H9 (cell line): ENCODE results near the gene CYP17A1. TPM values are rescaled to one million over a fixed set of nuclear protein-coding genes. Genes with fewer than 3 reads are reported as not detected.
"Not testable (repeated sequence)": the region's sequence is repeated elsewhere in the genome, so short reads cannot be mapped to it uniquely, and the experiment has no call there.

Experiments
- DNase-seq: peaks from one replicate; pipeline ENCODE4 v3.0.0-alpha.2; 2017
- H2AFZ ChIP-seq: one replicate; pipeline ENCODE4 v1.6.1; 2013; ENCODE audit warnings: mild to moderate bottlenecking, low read length, control low read depth, moderate library complexity
- H2AK5ac ChIP-seq: 2 replicates; pipeline ENCODE4 v1.6.1; 2013; ENCODE audit warnings: low read length, control low read depth, mixed read lengths; ENCODE audit not compliant: insufficient read length
- H2BK120ac ChIP-seq: one replicate; pipeline ENCODE4 v1.6.1; 2013; ENCODE audit warnings: low read depth, mild to moderate bottlenecking, low read length, control low read depth, inconsistent platforms; ENCODE audit not compliant: poor library complexity, severe bottlenecking
- H2BK12ac ChIP-seq: 2 replicates; pipeline ENCODE4 v1.6.1; 2013; ENCODE audit warnings: low read length, control low read depth, mixed read lengths, low read depth; ENCODE audit not compliant: insufficient read length
- H2BK15ac ChIP-seq: 2 replicates; pipeline ENCODE4 v1.6.1; 2013; ENCODE audit warnings: low read depth, low read length, control low read depth
- H2BK20ac ChIP-seq: one replicate; pipeline ENCODE4 v1.6.1; 2013; ENCODE audit warnings: low read depth, mild to moderate bottlenecking, low read length, control low read depth, inconsistent platforms; ENCODE audit not compliant: poor library complexity, severe bottlenecking
- H2BK5ac ChIP-seq: 2 replicates; pipeline ENCODE4 v1.6.1; 2013; ENCODE audit warnings: low read length, control low read depth, mixed read lengths; ENCODE audit not compliant: insufficient read length
- H3K14ac ChIP-seq: 2 replicates; pipeline ENCODE4 v1.6.1; 2013; ENCODE audit warnings: low read length, control low read depth; ENCODE audit not compliant: insufficient read depth
- H3K18ac ChIP-seq: 2 replicates; pipeline ENCODE4 v1.6.1; 2013; ENCODE audit warnings: low read depth, mild to moderate bottlenecking, mixed read lengths, low read length, control low read depth; ENCODE audit not compliant: insufficient read length
- H3K23ac ChIP-seq: 2 replicates; pipeline ENCODE4 v1.6.1; 2013; ENCODE audit warnings: low read length, control low read depth, mixed read lengths, low read depth; ENCODE audit not compliant: insufficient read length
- H3K23me2 ChIP-seq: 2 replicates; pipeline ENCODE4 v1.6.1; 2013; ENCODE audit warnings: low read depth, mild to moderate bottlenecking, mixed read lengths, low read length, control low read depth; ENCODE audit not compliant: insufficient read length, poor library complexity, severe bottlenecking
- H3K27ac ChIP-seq: 2 replicates; pipeline ENCODE4 v1.5.1; 2013; ENCODE audit warnings: low read length, control low read depth, mixed read lengths, low read depth; ENCODE audit not compliant: insufficient read length
- H3K27me3 ChIP-seq: 2 replicates; pipeline ENCODE4 v1.6.1; 2013; ENCODE audit warnings: low read length, control low read depth, inconsistent platforms; ENCODE audit not compliant: insufficient read depth
- H3K4ac ChIP-seq: 2 replicates; pipeline ENCODE4 v1.6.1; 2013; ENCODE audit warnings: low read depth, mild to moderate bottlenecking, control low read depth, inconsistent platforms, low read length, moderate library complexity
- H3K4me1 ChIP-seq: 2 replicates; pipeline ENCODE4 v1.6.1; 2013; ENCODE audit warnings: low read length, control low read depth, inconsistent platforms; ENCODE audit not compliant: insufficient read depth
- H3K4me2 ChIP-seq: 2 replicates; pipeline ENCODE4 v1.6.1; 2013; ENCODE audit warnings: low read length, control low read depth, mixed read lengths; ENCODE audit not compliant: insufficient read length, insufficient read depth
- H3K56ac ChIP-seq: 2 replicates; pipeline ENCODE4 v1.6.1; 2013; ENCODE audit warnings: low read depth, mild to moderate bottlenecking, mixed read lengths, low read length, control low read depth; ENCODE audit not compliant: insufficient read length
- H3K79me1 ChIP-seq: 2 replicates; pipeline ENCODE4 v1.6.1; 2013; ENCODE audit warnings: low read depth, mild to moderate bottlenecking, moderate library complexity, low read length, control low read depth, inconsistent platforms; ENCODE audit not compliant: insufficient read depth, poor library complexity, severe bottlenecking
- H3K79me2 ChIP-seq: 2 replicates; pipeline ENCODE4 v1.6.1; 2013; ENCODE audit warnings: low read length, control low read depth, inconsistent platforms; ENCODE audit not compliant: insufficient read depth
- H3K9ac ChIP-seq: 2 replicates; pipeline ENCODE4 v1.6.1; 2013; ENCODE audit warnings: low read length, control low read depth, mixed read lengths; ENCODE audit not compliant: insufficient read length; ENCODE audit errors: extremely low read depth
- H3K9me3 ChIP-seq: one replicate; pipeline ENCODE4 v1.6.1; 2013; ENCODE audit warnings: low read depth, low read length, inconsistent platforms; ENCODE audit not compliant: control insufficient read depth
- H3T11ph ChIP-seq: one replicate; pipeline ENCODE4 v1.6.1; 2013; ENCODE audit warnings: mild to moderate bottlenecking, low read length, control low read depth, inconsistent platforms
- H4K20me1 ChIP-seq: one replicate; pipeline ENCODE4 v1.6.1; 2013; ENCODE audit not compliant: control insufficient read depth, insufficient read length, insufficient read depth
- H4K5ac ChIP-seq: 2 replicates; pipeline ENCODE4 v1.6.1; 2013; ENCODE audit warnings: low read depth, mild to moderate bottlenecking, mixed read lengths, low read length, control low read depth; ENCODE audit not compliant: insufficient read length
- H4K8ac ChIP-seq: replicated peaks from 2 replicates; pipeline ENCODE4 v1.6.1; 2013; ENCODE audit warnings: low read length, control low read depth, mixed read lengths, low read depth; ENCODE audit not compliant: insufficient read length
- H4K91ac ChIP-seq: 2 replicates; pipeline ENCODE4 v1.6.1; 2013; ENCODE audit warnings: low read depth, mild to moderate bottlenecking, moderate library complexity, mixed read lengths, low read length, control low read depth; ENCODE audit not compliant: insufficient read length
- H3K27ac Mint-ChIP-seq, 3 experiments: 2 replicates in 2 of 3; 3 replicates in 1 of 3; pipeline ENCODE4 v1.8.0; 2020 to 2021; ENCODE audit warnings: mixed read lengths in 3 of 3, mild to moderate bottlenecking in 1 of 3, moderate library complexity in 1 of 3
- H3K27me3 Mint-ChIP-seq: 2 replicates; pipeline ENCODE4 v1.8.0; 2021; ENCODE audit warnings: low read depth, mild to moderate bottlenecking, moderate library complexity, mixed read lengths
- H3K36me3 Mint-ChIP-seq, 3 experiments: 2 replicates in 2 of 3; 3 replicates in 1 of 3; pipeline ENCODE4 v1.8.0; 2020 to 2021; ENCODE audit warnings: low read depth in 3 of 3, mixed read lengths in 3 of 3; ENCODE audit not compliant: insufficient read depth in 1 of 3
- H3K4me1 Mint-ChIP-seq, 2 experiments: 2 replicates each; pipeline ENCODE4 v1.8.0; 2020; ENCODE audit warnings: mixed read lengths in 2 of 2
- H3K4me3 Mint-ChIP-seq, 2 experiments: 2 replicates in 1 of 2; 3 replicates in 1 of 2; pipeline ENCODE4 v1.8.0; 2020 to 2021; ENCODE audit warnings: mild to moderate bottlenecking in 2 of 2, mixed read lengths in 2 of 2, moderate library complexity in 1 of 2
- H3K9me3 Mint-ChIP-seq, 2 experiments: 2 replicates in 1 of 2; 3 replicates in 1 of 2; pipeline ENCODE4 v1.8.0; 2020; ENCODE audit warnings: mild to moderate bottlenecking in 2 of 2, mixed read lengths in 2 of 2, moderate library complexity in 1 of 2
- WGBS: extraction: QIAGEN DNeasy Blood & Tissue Kit; methylation state at CpG from one replicate; pipeline ENCODE4 v1.1.7; 2013; ENCODE audit warnings: missing lambda C conversion rate, low lambda C conversion rate, mixed read lengths; ENCODE audit not compliant: insufficient read length; ENCODE audit errors: extremely low coverage; 5-methylcytosine and 5-hydroxymethylcytosine counted together
- total RNA-seq: library from RNA; stranded (reverse); gene quantifications from 2 replicates; pipeline ENCODE4 v1.2.1, GENCODE V29; 2021
- TF ChIP-seq, protein P1 (sequence below): fragments of 200-600 bp; sonication (generic); conservative IDR thresholded peaks from 3 replicates; pipeline ENCODE4 v1.8.0; 2021; ENCODE audit warnings: antibody characterized with exemption, mild to moderate bottlenecking

The CYP17A1 gene
- total RNA-seq, 1 experiment from 2014 or later = not detected

DNA sequence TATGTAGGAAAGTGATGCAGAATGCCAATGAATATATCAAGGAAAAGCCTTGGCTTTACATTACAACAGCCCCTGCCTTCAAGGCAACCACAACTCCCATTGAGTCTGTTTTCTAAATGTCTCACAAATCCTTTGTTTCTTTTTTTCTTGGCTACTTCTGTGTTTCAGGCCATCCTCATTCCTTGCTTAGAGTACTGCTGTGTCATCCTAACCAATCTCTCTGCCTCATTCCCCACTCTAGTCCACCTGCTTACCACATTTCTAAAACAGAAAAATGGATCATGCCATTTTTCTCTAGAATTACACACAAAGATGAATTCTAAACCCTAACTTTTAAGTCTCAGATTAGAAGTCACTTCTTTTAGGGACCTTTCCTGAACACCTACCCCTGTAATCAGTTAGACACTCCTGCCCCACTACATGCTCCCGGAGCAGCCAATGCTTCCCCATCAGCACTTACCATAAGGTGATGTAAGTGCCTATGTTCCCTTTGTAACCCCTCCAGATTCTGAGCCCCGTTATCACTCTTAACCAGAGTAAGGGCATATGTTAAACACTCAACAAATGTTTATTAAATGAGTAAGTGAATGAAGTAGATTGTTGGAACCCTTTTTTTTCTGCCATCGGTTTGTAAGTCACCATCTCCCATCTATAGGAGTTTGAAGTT, 19.7 kb upstream of the CYP17A1 start:
- WGBS = no CpG with 5 or more reads among the region's 3 CpGs

DNA sequence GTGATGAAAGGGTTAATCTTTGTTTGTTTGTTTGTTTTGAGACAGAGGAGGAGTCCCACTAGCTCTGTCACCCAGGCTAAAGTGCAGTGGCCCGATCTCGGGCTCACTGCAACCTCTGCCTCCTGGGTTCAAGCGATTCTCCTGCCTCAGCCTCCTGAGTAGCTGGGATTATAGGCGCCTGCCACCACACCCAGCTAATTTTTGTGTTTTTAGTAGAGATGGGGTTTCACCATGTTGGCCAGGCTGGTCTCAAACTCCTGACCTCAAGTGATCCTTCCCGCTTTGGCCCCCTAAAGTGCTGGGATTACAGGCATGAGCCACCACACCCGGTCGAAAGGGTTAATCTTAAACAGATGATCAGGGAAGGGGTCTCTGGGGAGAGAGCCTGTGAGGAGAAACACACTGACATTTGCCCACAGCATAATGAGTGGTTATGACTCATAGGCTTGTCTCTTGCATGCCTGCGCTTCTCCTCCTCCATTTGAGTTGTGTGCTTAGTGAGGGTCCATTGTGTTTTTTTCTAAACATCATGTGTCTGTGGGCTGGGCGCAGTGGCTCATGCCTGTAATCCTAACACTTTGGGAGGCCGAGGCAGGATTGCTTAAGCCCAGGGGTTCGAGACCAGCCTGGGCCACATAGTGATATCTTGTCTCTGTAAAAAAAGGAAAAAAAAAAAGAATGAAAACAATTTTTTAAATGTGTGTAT, 18.7 kb upstream of the CYP17A1 start:
- H3K36me3 Mint-ChIP-seq, H3K4me3 Mint-ChIP-seq, H4K20me1 ChIP-seq, H3K56ac ChIP-seq, H4K5ac ChIP-seq, H2BK12ac ChIP-seq, H3K14ac ChIP-seq, H3K9ac ChIP-seq, H3K27ac ChIP-seq, H2BK20ac ChIP-seq, H4K91ac ChIP-seq, H3K4me2 ChIP-seq, H2AK5ac ChIP-seq, H2BK120ac ChIP-seq, H3K79me2 ChIP-seq, H3K4me1 ChIP-seq, H3K79me1 ChIP-seq, H3T11ph ChIP-seq, H3K23ac ChIP-seq, H3K18ac ChIP-seq, H2BK15ac ChIP-seq, H4K8ac ChIP-seq, H2AFZ ChIP-seq, H3K23me2 ChIP-seq, H3K27me3 Mint-ChIP-seq, H3K9me3 Mint-ChIP-seq, H3K4ac ChIP-seq, H3K9me3 ChIP-seq, H3K27me3 ChIP-seq, H2BK5ac ChIP-seq: not testable (repeated sequence)
- WGBS = no CpG with 5 or more reads among the region's 11 CpGs
- peak; percentile 53 for DNase-seq
- Mint-ChIP-seq H3K4me1 (peaks cover 19 to 22% of the 10 kb centered on the region in 2 experiments), H3K27ac (peak overlapping the region in 1 of 3 experiments; percentile 65; a peak in 1 of 7 replicates)

More for the DNA sequence above, 19.7 kb upstream of the CYP17A1 start:
- no peak overlapping the region for H2BK15ac ChIP-seq
- Mint-ChIP-seq H3K4me1 (peaks cover 19 to 22% of the 10 kb centered on the region in 2 experiments), H3K36me3 (peaks cover 0 to 6% (median 0%) of the 10 kb centered on the region in 3 experiments; a peak in 1 of 7 replicates), H3K27me3 (no peaks in the 10 kb centered on the region), H3K27ac (peak overlapping the region in 2 of 3 experiments; percentile 58 to 90; a peak in 4 of 7 replicates), H3K9me3 (no peaks in the 10 kb centered on the region; a peak in 1 of 5 replicates), H3K4me3 (no peak overlapping the region)
- H3T11ph ChIP-seq = no peak overlapping the region
- H3K4me1 ChIP-seq = no peaks in the 10 kb centered on the region
- H4K91ac ChIP-seq = no peak overlapping the region
- H2AFZ ChIP-seq = no peak overlapping the region
- no peaks in the 10 kb centered on the region for H3K79me1 ChIP-seq
- H3K14ac ChIP-seq = no peak overlapping the region
- H3K23ac ChIP-seq = no peak overlapping the region
- no peak for DNase-seq
- H3K56ac ChIP-seq = no peak overlapping the region
- no peak overlapping the region for H4K5ac ChIP-seq
- H2BK20ac ChIP-seq = no peak overlapping the region
- H2AK5ac ChIP-seq = no peak overlapping the region
- H3K79me2 ChIP-seq = no peaks in the 10 kb centered on the region
- no peak overlapping the region for H3K9ac ChIP-seq
- no peak overlapping the region for H4K8ac ChIP-seq
- H2BK12ac ChIP-seq = no peak overlapping the region
- H3K4me2 ChIP-seq = no peak overlapping the region
- H2BK120ac ChIP-seq = no peak overlapping the region
- H3K27me3 ChIP-seq = no peaks in the 10 kb centered on the region
- H3K27ac ChIP-seq = no peak overlapping the region
- no peaks in the 10 kb centered on the region for H3K9me3 ChIP-seq
- H3K18ac ChIP-seq = no peak overlapping the region
- H3K23me2 ChIP-seq = no peaks in the 10 kb centered on the region
- H2BK5ac ChIP-seq = no peak overlapping the region
- TF ChIP-seq, protein P1, sequence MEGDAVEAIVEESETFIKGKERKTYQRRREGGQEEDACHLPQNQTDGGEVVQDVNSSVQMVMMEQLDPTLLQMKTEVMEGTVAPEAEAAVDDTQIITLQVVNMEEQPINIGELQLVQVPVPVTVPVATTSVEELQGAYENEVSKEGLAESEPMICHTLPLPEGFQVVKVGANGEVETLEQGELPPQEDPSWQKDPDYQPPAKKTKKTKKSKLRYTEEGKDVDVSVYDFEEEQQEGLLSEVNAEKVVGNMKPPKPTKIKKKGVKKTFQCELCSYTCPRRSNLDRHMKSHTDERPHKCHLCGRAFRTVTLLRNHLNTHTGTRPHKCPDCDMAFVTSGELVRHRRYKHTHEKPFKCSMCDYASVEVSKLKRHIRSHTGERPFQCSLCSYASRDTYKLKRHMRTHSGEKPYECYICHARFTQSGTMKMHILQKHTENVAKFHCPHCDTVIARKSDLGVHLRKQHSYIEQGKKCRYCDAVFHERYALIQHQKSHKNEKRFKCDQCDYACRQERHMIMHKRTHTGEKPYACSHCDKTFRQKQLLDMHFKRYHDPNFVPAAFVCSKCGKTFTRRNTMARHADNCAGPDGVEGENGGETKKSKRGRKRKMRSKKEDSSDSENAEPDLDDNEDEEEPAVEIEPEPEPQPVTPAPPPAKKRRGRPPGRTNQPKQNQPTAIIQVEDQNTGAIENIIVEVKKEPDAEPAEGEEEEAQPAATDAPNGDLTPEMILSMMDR = no peak
- no peak overlapping the region for H3K4ac ChIP-seq
- no peaks in the 10 kb centered on the region for H4K20me1 ChIP-seq
